ENCODE data around the gene GRM7. TPM values are rescaled to one million over a fixed set of nuclear protein-coding genes. Genes with fewer than 3 reads are reported as not detected.

GRM7 gene
- total and polyA plus RNA-seq, 2 donors (not counting 1 experiment from before 2014, with no cell fraction given), result not detected

- Histone ChIP-seq H3K36me3 (replicated peaks in 1 of 2; ENCODE audit: control extremely low read depth in 1 of 2, control insufficient read depth in 1 of 2, extremely low read depth in 1 of 2, insufficient read depth in 2 of 2, low read length in 1 of 2) (no peaks in the 10 kb centered on the region), H3K79me2 (ENCODE audit: control insufficient read depth, insufficient read depth, low read length) (no peaks in the 10 kb centered on the region), H2AFZ (ENCODE audit: insufficient read depth, low read depth, low read length, poor library complexity, severe bottlenecking) (no peak overlapping the region), H3K4me3 (ENCODE audit: control extremely low read depth in 1 of 5, extremely low read depth in 1 of 5, insufficient read depth in 1 of 5, low read depth in 2 of 5, low read length in 4 of 5) (no peak overlapping the region), H3K9ac (ENCODE audit: low read length) (no peak overlapping the region), H3K9me3 (ENCODE audit: control extremely low read depth in 1 of 3, control insufficient read depth in 2 of 3, insufficient read depth in 1 of 3, low read length in 2 of 3) (peaks cover 0 to 3% (median 0%) of the 10 kb centered on the region in 3 donors), H3K4me1 (ENCODE audit: control insufficient read depth in 2 of 2, insufficient read depth in 2 of 2, low read length in 2 of 2) (no peaks in the 10 kb centered on the region), H3K27ac (ENCODE audit: low read length in 2 of 2) (no peak overlapping the region), H3K4me2 (replicated peaks; ENCODE audit: low read depth, low read length, poor library complexity, severe bottlenecking) (no peak overlapping the region), H3K27me3 (replicated peaks in 1 of 4; ENCODE audit: control extremely low read depth in 1 of 4, control insufficient read depth in 3 of 4, insufficient read depth in 4 of 4, low read length in 3 of 4) (no peaks in the 10 kb centered on the region), H4K20me1 (ENCODE audit: control insufficient read depth, insufficient read depth, low read length, poor library complexity, severe bottlenecking) (no peaks in the 10 kb centered on the region)
- no peak overlapping the region for H3K4me3 Mint-ChIP-seq
- no peaks in the 10 kb centered on the region for H3K9me3 Mint-ChIP-seq (ENCODE audit: insufficient read depth)
- H3K27me3 Mint-ChIP-seq, result no peaks in the 10 kb centered on the region
- TF ChIP-seq CTCF (IDR thresholded peaks at IDR 0.05) (no peak), EZH2 (IDR thresholded peaks at IDR 0.05; ENCODE audit: borderline replicate concordance, insufficient read depth, low read depth, low read length, poor library complexity, severe bottlenecking) (no peak)
- H3K4me1 Mint-ChIP-seq, result no peaks in the 10 kb centered on the region
- ATAC-seq (ENCODE audit: low read depth), result no peak
- DNase-seq, result no peak
- ChIA-PET CTCF (no interaction called here), POLR2A (no interaction called here)
- H3K27ac Mint-ChIP-seq, result no peak overlapping the region
- intact Hi-C loops (cut with micrococcal nuclease), result no loop called here
- WGBS (ENCODE audit: insufficient coverage), result no CpG with 5 or more reads among the region's 1 CpG
These were observed 234.2 kb downstream of the GRM7 start for GRCh38 chr3:7095116-7095515.

GRCh38 chr3:7100136-7100535 is 239.2 kb downstream of the GRM7 start:
- Histone ChIP-seq H3K9me3 (ENCODE audit: control extremely low read depth in 1 of 3, control insufficient read depth in 2 of 3, insufficient read depth in 1 of 3, low read length in 2 of 3) (peaks cover 0 to 3% (median 0%) of the 10 kb centered on the region in 3 donors), H3K36me3 (replicated peaks in 1 of 2; ENCODE audit: control extremely low read depth in 1 of 2, control insufficient read depth in 1 of 2, extremely low read depth in 1 of 2, insufficient read depth in 2 of 2, low read length in 1 of 2) (no peaks in the 10 kb centered on the region), H3K79me2 (ENCODE audit: control insufficient read depth, insufficient read depth, low read length) (no peaks in the 10 kb centered on the region), H3K4me3 (ENCODE audit: control extremely low read depth in 1 of 5, extremely low read depth in 1 of 5, insufficient read depth in 1 of 5, low read depth in 2 of 5, low read length in 4 of 5) (no peak overlapping the region), H2AFZ (ENCODE audit: insufficient read depth, low read depth, low read length, poor library complexity, severe bottlenecking) (no peak overlapping the region), H3K27ac (ENCODE audit: low read length in 2 of 2) (no peak overlapping the region), H3K9ac (ENCODE audit: low read length) (no peak overlapping the region), H3K4me1 (ENCODE audit: control insufficient read depth in 2 of 2, insufficient read depth in 2 of 2, low read length in 2 of 2) (no peaks in the 10 kb centered on the region), H4K20me1 (ENCODE audit: control insufficient read depth, insufficient read depth, low read length, poor library complexity, severe bottlenecking) (no peaks in the 10 kb centered on the region), H3K27me3 (replicated peaks in 1 of 4; ENCODE audit: control extremely low read depth in 1 of 4, control insufficient read depth in 3 of 4, insufficient read depth in 4 of 4, low read length in 3 of 4) (no peaks in the 10 kb centered on the region), H3K4me2 (replicated peaks; ENCODE audit: low read depth, low read length, poor library complexity, severe bottlenecking) (no peak overlapping the region)
- H3K9me3 Mint-ChIP-seq (ENCODE audit: insufficient read depth), result no peaks in the 10 kb centered on the region
- ATAC-seq (ENCODE audit: low read depth) (no peak), DNase-seq (no peak)
- no CpG with 5 or more reads among the region's 1 CpG for WGBS (ENCODE audit: insufficient coverage)
- no peak overlapping the region for H3K27ac Mint-ChIP-seq
- POLR2A ChIA-PET, result no interaction called here
- H3K4me3 Mint-ChIP-seq, result no peak overlapping the region
- intact Hi-C loops (cut with micrococcal nuclease), result no loop called here
- no peaks in the 10 kb centered on the region for H3K4me1 Mint-ChIP-seq
- CTCF ChIA-PET, result no interaction called here
- TF ChIP-seq CTCF (IDR thresholded peaks at IDR 0.05) (no peak), EZH2 (IDR thresholded peaks at IDR 0.05; ENCODE audit: borderline replicate concordance, insufficient read depth, low read depth, low read length, poor library complexity, severe bottlenecking) (no peak)
- no peaks in the 10 kb centered on the region for H3K27me3 Mint-ChIP-seq
